GM23338 (cell line): ENCODE data around the gene EFS.

Experiments used
- EZH2 ChIP-seq: fragments of 200-600 bp; sonication (generic); IDR thresholded peaks from one replicate; pipeline ENCODE4 v1.8.0; 2017; ENCODE audit warnings: antibody characterized with exemption, mild to moderate bottlenecking, low read depth; ENCODE audit not compliant: unreplicated experiment
- JUNB ChIP-seq: IDR thresholded peaks from one replicate; pipeline ENCODE4 v1.6.1; 2016; ENCODE audit warnings: antibody characterized with exemption; ENCODE audit not compliant: unreplicated experiment

- TF ChIP-seq EZH2 (no peak), JUNB (no peak)
Observed at GRCh38 chr14:23389396-23389795, 24.4 kb upstream of the EFS start.
